HEK293 (cell line): Measurements from ENCODE around the gene SMARCD1.

ENCODE experiments used
- GLI4 ChIP-seq: fragments of 450-650 bp; formaldehyde crosslinking; IDR thresholded peaks from 2 replicates; pipeline ENCODE4 v1.5.1; 2016; ENCODE audit warnings: missing biosample characterization, missing genetic modification characterization
- HOXD13 ChIP-seq: sonication (generic); formaldehyde crosslinking; IDR thresholded peaks from 2 replicates; pipeline ENCODE4 v1.8.0; 2022; ENCODE audit warnings: missing genetic modification reagents, borderline replicate concordance
- KLF1 ChIP-seq: fragments of 450-650 bp; formaldehyde crosslinking; IDR thresholded peaks from 2 replicates; pipeline ENCODE4 v1.5.1; 2016; ENCODE audit warnings: missing biosample characterization, missing genetic modification characterization
- KLF17 ChIP-seq: fragments of 450-650 bp; formaldehyde crosslinking; IDR thresholded peaks from 2 replicates; pipeline ENCODE4 v1.5.1; 2016; ENCODE audit warnings: missing biosample characterization, missing genetic modification characterization
- OVOL3 ChIP-seq: fragments of 450-650 bp; formaldehyde crosslinking; IDR thresholded peaks from 2 replicates; pipeline ENCODE4 v1.5.1; 2016; ENCODE audit warnings: missing biosample characterization, missing genetic modification characterization
- REPIN1 ChIP-seq: fragments of 450-650 bp; formaldehyde crosslinking; IDR thresholded peaks from 2 replicates; pipeline ENCODE4 v1.5.1; 2017; ENCODE audit warnings: missing biosample characterization, missing genetic modification characterization, low read depth
- SP7 ChIP-seq: fragments of 450-650 bp; formaldehyde crosslinking; IDR thresholded peaks from 2 replicates; pipeline ENCODE4 v1.5.1; 2016; ENCODE audit warnings: missing biosample characterization, missing genetic modification characterization
- TCF7L2 ChIP-seq: IDR thresholded peaks from 2 replicates; pipeline ENCODE4 v1.6.1; 2011; ENCODE audit warnings: low read depth, mild to moderate bottlenecking, inconsistent platforms, low read length, moderate library complexity, borderline replicate concordance
- ZBTB48 ChIP-seq: fragments of 450-650 bp; formaldehyde crosslinking; IDR thresholded peaks from 2 replicates; pipeline ENCODE4 v1.5.1; 2016; ENCODE audit warnings: missing biosample characterization, missing genetic modification characterization
- ZBTB8A ChIP-seq: fragments of 450-650 bp; formaldehyde crosslinking; IDR thresholded peaks from 2 replicates; pipeline ENCODE4 v1.5.1; 2016; ENCODE audit warnings: missing biosample characterization, missing genetic modification characterization
- ZFP3 ChIP-seq: fragments of 450-650 bp; formaldehyde crosslinking; IDR thresholded peaks from 2 replicates; pipeline ENCODE4 v1.5.1; 2016; ENCODE audit warnings: low read depth, missing biosample characterization, missing genetic modification characterization
- ZFP69B ChIP-seq: fragments of 450-650 bp; formaldehyde crosslinking; IDR thresholded peaks from 2 replicates; pipeline ENCODE4 v1.5.1; 2016; ENCODE audit warnings: missing biosample characterization, missing genetic modification characterization
- ZIC2 ChIP-seq: fragments of 450-650 bp; formaldehyde crosslinking; IDR thresholded peaks from 2 replicates; pipeline ENCODE4 v1.5.1; 2016; ENCODE audit warnings: missing biosample characterization, missing genetic modification characterization
- ZNF10 ChIP-seq: fragments of 450-650 bp; formaldehyde crosslinking; IDR thresholded peaks from 2 replicates; pipeline ENCODE4 v1.5.1; 2017; ENCODE audit warnings: missing biosample characterization, missing genetic modification characterization
- ZNF140 ChIP-seq: fragments of 450-650 bp; formaldehyde crosslinking; IDR thresholded peaks from 2 replicates; pipeline ENCODE4 v1.5.1; 2016; ENCODE audit warnings: missing biosample characterization, missing genetic modification characterization
- ZNF155 ChIP-seq: fragments of 450-650 bp; formaldehyde crosslinking; IDR thresholded peaks from 2 replicates; pipeline ENCODE4 v1.5.1; 2016; ENCODE audit warnings: missing biosample characterization, missing genetic modification characterization
- ZNF157 ChIP-seq: fragments of 450-650 bp; formaldehyde crosslinking; IDR thresholded peaks from 2 replicates; pipeline ENCODE4 v1.5.1; 2016; ENCODE audit warnings: missing biosample characterization, missing genetic modification characterization
- ZNF175 ChIP-seq: fragments of 450-650 bp; formaldehyde crosslinking; IDR thresholded peaks from 2 replicates; pipeline ENCODE4 v1.5.1; 2016; ENCODE audit warnings: missing biosample characterization, missing genetic modification characterization
- ZNF19 ChIP-seq: fragments of 450-650 bp; formaldehyde crosslinking; IDR thresholded peaks from 2 replicates; pipeline ENCODE4; 2016; ENCODE audit warnings: missing biosample characterization, missing genetic modification characterization, low read depth
- ZNF223 ChIP-seq: fragments of 450-650 bp; formaldehyde crosslinking; IDR thresholded peaks from 2 replicates; pipeline ENCODE4 v1.5.1; 2016; ENCODE audit warnings: missing biosample characterization, missing genetic modification characterization
- ZNF23 ChIP-seq: fragments of 450-650 bp; formaldehyde crosslinking; IDR thresholded peaks from 2 replicates; pipeline ENCODE4 v1.5.1; 2016; ENCODE audit warnings: missing biosample characterization, missing genetic modification characterization, borderline replicate concordance
- ZNF341 ChIP-seq: fragments of 450-650 bp; formaldehyde crosslinking; IDR thresholded peaks from 2 replicates; pipeline ENCODE4; 2016; ENCODE audit warnings: low read depth, missing biosample characterization, missing genetic modification characterization
- ZNF366 ChIP-seq: fragments of 450-650 bp; formaldehyde crosslinking; conservative IDR thresholded peaks from 2 replicates; pipeline ENCODE4 v1.5.1; 2016; ENCODE audit warnings: missing biosample characterization, missing genetic modification characterization
- ZNF416 ChIP-seq: fragments of 450-650 bp; formaldehyde crosslinking; IDR thresholded peaks from 2 replicates; pipeline ENCODE4 v1.5.1; 2016; ENCODE audit warnings: missing biosample characterization, missing genetic modification characterization
- ZNF530 ChIP-seq: fragments of 450-650 bp; formaldehyde crosslinking; IDR thresholded peaks from 2 replicates; pipeline ENCODE4 v1.5.1; 2016; ENCODE audit warnings: low read depth, missing biosample characterization, missing genetic modification characterization
- ZNF549 ChIP-seq: fragments of 450-650 bp; IDR thresholded peaks from 2 replicates; pipeline ENCODE4 v1.5.1; 2018; ENCODE audit warnings: missing biosample characterization, missing genetic modification characterization, mild to moderate bottlenecking, inconsistent platforms, moderate library complexity
- ZNF558 ChIP-seq: fragments of 450-650 bp; formaldehyde crosslinking; IDR thresholded peaks from 2 replicates; pipeline ENCODE4 v1.5.1; 2016; ENCODE audit warnings: missing biosample characterization, missing genetic modification characterization
- ZNF624 ChIP-seq: fragments of 450-650 bp; formaldehyde crosslinking; IDR thresholded peaks from 2 replicates; pipeline ENCODE4 v1.5.1; 2017; ENCODE audit warnings: missing biosample characterization, missing genetic modification characterization
- ZNF670 ChIP-seq: fragments of 450-650 bp; formaldehyde crosslinking; IDR thresholded peaks from 2 replicates; pipeline ENCODE4 v1.5.1; 2016; ENCODE audit warnings: missing biosample characterization, missing genetic modification characterization, low read depth
- ZNF837 ChIP-seq: fragments of 450-650 bp; formaldehyde crosslinking; IDR thresholded peaks from 2 replicates; pipeline ENCODE4 v1.5.1; 2016; ENCODE audit warnings: missing biosample characterization, missing genetic modification characterization
- ZSCAN23 ChIP-seq: fragments of 450-650 bp; formaldehyde crosslinking; IDR thresholded peaks from 2 replicates; pipeline ENCODE4 v1.5.1; 2016; ENCODE audit warnings: missing biosample characterization, missing genetic modification characterization
- TF ChIP-seq, protein P1 (sequence below): fragments of 450-650 bp; formaldehyde crosslinking; IDR thresholded peaks from 2 replicates; pipeline ENCODE4 v1.5.1; 2016; ENCODE audit warnings: missing biosample characterization, missing genetic modification characterization
- TF ChIP-seq, protein P2 (sequence below): fragments of 450-650 bp; formaldehyde crosslinking; IDR thresholded peaks from 2 replicates; pipeline ENCODE4 v1.5.0; 2017; ENCODE audit warnings: missing biosample characterization, missing genetic modification characterization, borderline replicate concordance
- TF ChIP-seq, protein P3 (sequence below): fragments of 450-650 bp; formaldehyde crosslinking; IDR thresholded peaks from 2 replicates; pipeline ENCODE4 v1.5.1; 2016; ENCODE audit warnings: missing biosample characterization, missing genetic modification characterization

Gene SMARCD1

GRCh38 chr12:50057000-50057841, 27.9 kb upstream of the SMARCD1 start, which contains the start of gene ASIC1 (continued):
- no peak for TF ChIP-seq ZSCAN23 (tag by site-specific recombination)
- peak; percentile 76 for TF ChIP-seq ZNF341 (tag by site-specific recombination)
- no peak for TF ChIP-seq ZNF624 (tag by site-specific recombination)
- no peak for TF ChIP-seq TCF7L2
- TF ChIP-seq, protein P1, sequence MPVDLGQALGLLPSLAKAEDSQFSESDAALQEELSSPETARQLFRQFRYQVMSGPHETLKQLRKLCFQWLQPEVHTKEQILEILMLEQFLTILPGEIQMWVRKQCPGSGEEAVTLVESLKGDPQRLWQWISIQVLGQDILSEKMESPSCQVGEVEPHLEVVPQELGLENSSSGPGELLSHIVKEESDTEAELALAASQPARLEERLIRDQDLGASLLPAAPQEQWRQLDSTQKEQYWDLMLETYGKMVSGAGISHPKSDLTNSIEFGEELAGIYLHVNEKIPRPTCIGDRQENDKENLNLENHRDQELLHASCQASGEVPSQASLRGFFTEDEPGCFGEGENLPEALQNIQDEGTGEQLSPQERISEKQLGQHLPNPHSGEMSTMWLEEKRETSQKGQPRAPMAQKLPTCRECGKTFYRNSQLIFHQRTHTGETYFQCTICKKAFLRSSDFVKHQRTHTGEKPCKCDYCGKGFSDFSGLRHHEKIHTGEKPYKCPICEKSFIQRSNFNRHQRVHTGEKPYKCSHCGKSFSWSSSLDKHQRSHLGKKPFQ (tag by site-specific recombination), result peak; percentile 94
- no peak for TF ChIP-seq HOXD13 (CRISPR knock-in tag)
- TF ChIP-seq ZNF530, result no peak
- TF ChIP-seq KLF17, result peak; percentile 76; the same call in 1 of the 2 replicates
- no peak for TF ChIP-seq ZNF223 (tag by site-specific recombination)
- no peak for TF ChIP-seq ZNF157 (tag by site-specific recombination)
- TF ChIP-seq ZNF366 (tag by site-specific recombination), result no peak
- TF ChIP-seq ZNF837 (tag by site-specific recombination), result no peak
- TF ChIP-seq ZNF23 (tag by site-specific recombination), result no peak
- no peak for TF ChIP-seq ZFP3
- no peak for TF ChIP-seq OVOL3 (tag by site-specific recombination)
- TF ChIP-seq ZIC2 (tag by site-specific recombination), result peak; percentile 37; the same call in 1 of the 2 replicates
- peak; percentile 64; the same call in 1 of the 2 replicates for TF ChIP-seq SP7 (tag by site-specific recombination)
- TF ChIP-seq, protein P2, sequence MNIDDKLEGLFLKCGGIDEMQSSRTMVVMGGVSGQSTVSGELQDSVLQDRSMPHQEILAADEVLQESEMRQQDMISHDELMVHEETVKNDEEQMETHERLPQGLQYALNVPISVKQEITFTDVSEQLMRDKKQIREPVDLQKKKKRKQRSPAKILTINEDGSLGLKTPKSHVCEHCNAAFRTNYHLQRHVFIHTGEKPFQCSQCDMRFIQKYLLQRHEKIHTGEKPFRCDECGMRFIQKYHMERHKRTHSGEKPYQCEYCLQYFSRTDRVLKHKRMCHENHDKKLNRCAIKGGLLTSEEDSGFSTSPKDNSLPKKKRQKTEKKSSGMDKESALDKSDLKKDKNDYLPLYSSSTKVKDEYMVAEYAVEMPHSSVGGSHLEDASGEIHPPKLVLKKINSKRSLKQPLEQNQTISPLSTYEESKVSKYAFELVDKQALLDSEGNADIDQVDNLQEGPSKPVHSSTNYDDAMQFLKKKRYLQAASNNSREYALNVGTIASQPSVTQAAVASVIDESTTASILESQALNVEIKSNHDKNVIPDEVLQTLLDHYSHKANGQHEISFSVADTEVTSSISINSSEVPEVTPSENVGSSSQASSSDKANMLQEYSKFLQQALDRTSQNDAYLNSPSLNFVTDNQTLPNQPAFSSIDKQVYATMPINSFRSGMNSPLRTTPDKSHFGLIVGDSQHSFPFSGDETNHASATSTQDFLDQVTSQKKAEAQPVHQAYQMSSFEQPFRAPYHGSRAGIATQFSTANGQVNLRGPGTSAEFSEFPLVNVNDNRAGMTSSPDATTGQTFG (tag by site-specific recombination), result no peak
- TF ChIP-seq ZNF155 (tag by site-specific recombination), result no peak
- TF ChIP-seq ZNF670 (tag by site-specific recombination), result no peak
- no peak; the same call in 1 of the 2 replicates for TF ChIP-seq REPIN1
- TF ChIP-seq, protein P3, sequence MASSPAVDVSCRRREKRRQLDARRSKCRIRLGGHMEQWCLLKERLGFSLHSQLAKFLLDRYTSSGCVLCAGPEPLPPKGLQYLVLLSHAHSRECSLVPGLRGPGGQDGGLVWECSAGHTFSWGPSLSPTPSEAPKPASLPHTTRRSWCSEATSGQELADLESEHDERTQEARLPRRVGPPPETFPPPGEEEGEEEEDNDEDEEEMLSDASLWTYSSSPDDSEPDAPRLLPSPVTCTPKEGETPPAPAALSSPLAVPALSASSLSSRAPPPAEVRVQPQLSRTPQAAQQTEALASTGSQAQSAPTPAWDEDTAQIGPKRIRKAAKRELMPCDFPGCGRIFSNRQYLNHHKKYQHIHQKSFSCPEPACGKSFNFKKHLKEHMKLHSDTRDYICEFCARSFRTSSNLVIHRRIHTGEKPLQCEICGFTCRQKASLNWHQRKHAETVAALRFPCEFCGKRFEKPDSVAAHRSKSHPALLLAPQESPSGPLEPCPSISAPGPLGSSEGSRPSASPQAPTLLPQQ (tag by site-specific recombination), result peak; percentile 80
- no peak for TF ChIP-seq ZNF549 (tag by site-specific recombination)
- TF ChIP-seq ZBTB8A (tag by site-specific recombination), result 0 out of 2 replicates have a peak, but pooled peaks have one; percentile 44
- TF ChIP-seq ZNF558, result no peak
- TF ChIP-seq KLF1, result no peak
- no peak for TF ChIP-seq ZNF175 (tag by site-specific recombination)
- no peak; the same call in none of the 2 replicates for TF ChIP-seq ZBTB48 (tag by site-specific recombination)
- TF ChIP-seq GLI4, result peak; percentile 20; the same call in 1 of the 2 replicates
- TF ChIP-seq ZNF140 (tag by site-specific recombination), result no peak
- peak; percentile 69; the same call in 1 of the 2 replicates for TF ChIP-seq ZFP69B (tag by site-specific recombination)
- TF ChIP-seq ZNF10 (tag by site-specific recombination), result no peak; the same call in 1 of the 2 replicates
- TF ChIP-seq ZNF19 (tag by site-specific recombination), result no peak
- no peak for TF ChIP-seq ZNF416 (tag by site-specific recombination)
